NT2/D1 (cell line): ENCODE measurements around the gene SLC27A4.

Source experiments
- DNase-seq: peaks from one replicate; pipeline ENCODE4 v3.0.0-alpha.2; 2011; ENCODE audit warnings: low read depth, low spot score
- H3K27me3 ChIP-seq: 2 replicates; pipeline ENCODE4 v1.6.0; 2011; ENCODE audit warnings: mild to moderate bottlenecking; ENCODE audit not compliant: insufficient read length, insufficient read depth
- H3K36me3 ChIP-seq: 2 replicates; pipeline ENCODE4 v1.6.1; 2011; ENCODE audit warnings: mild to moderate bottlenecking, low read length, mixed read lengths; ENCODE audit not compliant: insufficient read depth, insufficient read length
- H3K4me1 ChIP-seq: 2 replicates; pipeline ENCODE4 v1.5.1; 2011; ENCODE audit not compliant: insufficient read depth, insufficient read length
- H3K4me3 ChIP-seq: 2 replicates; pipeline ENCODE4 v1.5.1; 2011; ENCODE audit warnings: low read depth; ENCODE audit not compliant: insufficient read length
- H3K9ac ChIP-seq: 2 replicates; pipeline ENCODE4 v1.6.0; 2011; ENCODE audit warnings: low read depth; ENCODE audit not compliant: insufficient read length
- H3K9me3 ChIP-seq: 2 replicates; pipeline ENCODE4 v1.5.1; 2011; ENCODE audit warnings: mild to moderate bottlenecking, low read length; ENCODE audit not compliant: insufficient read depth
- SUZ12 ChIP-seq: IDR thresholded peaks from 2 replicates; pipeline ENCODE4 v1.6.1; 2011; ENCODE audit not compliant: insufficient read length, insufficient read depth; ENCODE audit errors: extremely low read depth
- YY1 ChIP-seq: IDR thresholded peaks from 2 replicates; pipeline ENCODE4 v1.6.1; 2011; ENCODE audit not compliant: insufficient read length, insufficient read depth
- ZNF274 ChIP-seq: IDR thresholded peaks from 2 replicates; pipeline ENCODE4 v1.6.1; 2011; ENCODE audit warnings: mild to moderate bottlenecking, low read depth, low read length

SLC27A4 gene

DNA sequence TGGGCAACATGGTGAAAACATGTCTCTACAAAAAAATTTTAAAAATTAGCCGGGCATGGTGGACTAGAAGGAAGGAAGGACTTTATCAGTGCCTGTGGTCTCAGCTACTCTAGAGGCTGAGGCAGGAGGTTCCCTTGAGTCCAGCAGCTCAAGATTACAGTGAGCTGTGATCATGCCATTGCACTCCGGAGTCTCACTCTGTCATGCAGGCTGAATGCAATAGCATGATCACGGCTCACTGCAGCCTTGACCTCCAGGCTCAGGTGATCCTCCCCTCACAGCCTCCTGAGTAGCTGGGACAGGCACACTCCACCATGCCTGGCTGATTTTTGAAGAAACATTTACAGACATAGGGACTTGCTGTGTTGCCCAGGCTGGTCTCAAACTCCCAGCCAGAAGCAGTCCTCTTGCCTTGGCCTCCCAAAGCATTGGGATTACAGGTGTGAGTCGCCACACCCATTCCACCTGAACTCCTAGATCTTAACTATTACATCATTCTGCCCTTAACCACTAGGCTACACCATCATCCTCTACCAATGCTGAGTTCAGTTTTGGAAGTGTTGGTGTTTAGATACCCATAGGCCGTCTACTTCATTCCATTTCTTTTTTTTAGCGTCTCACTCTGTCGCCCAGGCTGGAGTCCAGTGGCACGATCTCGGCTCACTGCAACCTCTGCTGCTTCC lies 28.8 kb downstream of the SLC27A4 start:
- no peak for DNase-seq
- peaks cover 22% of the 10 kb centered on the region for H3K36me3 ChIP-seq
- H3K4me3 ChIP-seq: no peak overlapping the region
- peaks cover 27% of the 10 kb centered on the region for H3K27me3 ChIP-seq
- TF ChIP-seq YY1 (no peak), ZNF274 (no peak), SUZ12 (no peak)
- H3K9me3 ChIP-seq: no peaks in the 10 kb centered on the region
- H3K9ac ChIP-seq: no peak overlapping the region
- H3K4me1 ChIP-seq: peaks cover 4% of the 10 kb centered on the region

DNA sequence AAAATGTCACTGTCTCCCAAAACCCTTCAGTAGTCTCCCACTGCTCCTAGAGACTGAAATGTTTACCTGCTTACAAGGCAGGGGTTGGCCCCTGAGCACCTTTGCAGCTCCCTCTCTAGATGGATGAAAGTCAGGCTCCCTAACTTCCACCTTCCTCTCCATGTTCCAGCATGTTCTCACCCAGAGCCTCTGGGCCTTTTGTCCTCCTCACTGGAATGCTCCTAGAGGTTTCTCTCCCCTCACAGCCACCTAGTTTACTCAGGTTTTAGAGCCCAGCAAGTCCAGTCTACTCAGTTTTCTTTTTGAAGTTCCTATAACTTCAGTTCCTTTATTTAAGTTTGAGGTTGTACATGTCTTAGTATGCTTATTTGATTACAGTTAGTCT lies 30.0 kb downstream of the SLC27A4 start:
- no peaks in the 10 kb centered on the region for H3K9me3 ChIP-seq
- H3K36me3 ChIP-seq: peaks cover 33% of the 10 kb centered on the region
- peaks cover 4% of the 10 kb centered on the region for H3K4me1 ChIP-seq
- H3K27me3 ChIP-seq: peaks cover 25% of the 10 kb centered on the region
- DNase-seq: no peak
- H3K4me3 ChIP-seq: peak overlapping the region; percentile 98
- TF ChIP-seq ZNF274 (no peak), YY1 (no peak), SUZ12 (no peak)
- peak overlapping the region; percentile 93 for H3K9ac ChIP-seq

GRCh38 chr9:128370752-128371629 lies 30.7 kb downstream of the SLC27A4 start, which contains the start of gene URM1:
URM1 (plus strand) TSS chr9:128371374; CDS start chr9:128371381, 7 bp downstream.
- H3K9ac ChIP-seq: peak within 1 kb of the TSS; percentile 93
- no peaks in the 10 kb centered on the region for H3K9me3 ChIP-seq
- no peaks in the 10 kb centered on the region for H3K4me1 ChIP-seq
- H3K27me3 ChIP-seq: peaks cover 19% of the 10 kb centered on the region
- H3K4me3 ChIP-seq: peak within 1 kb of the TSS; percentile 98
- peak; percentile 92 for TF ChIP-seq YY1
- TF ChIP-seq ZNF274: no peak
- H3K36me3 ChIP-seq: peaks cover 37% of the 10 kb centered on the region
- peak; percentile 89 for DNase-seq

DNA sequence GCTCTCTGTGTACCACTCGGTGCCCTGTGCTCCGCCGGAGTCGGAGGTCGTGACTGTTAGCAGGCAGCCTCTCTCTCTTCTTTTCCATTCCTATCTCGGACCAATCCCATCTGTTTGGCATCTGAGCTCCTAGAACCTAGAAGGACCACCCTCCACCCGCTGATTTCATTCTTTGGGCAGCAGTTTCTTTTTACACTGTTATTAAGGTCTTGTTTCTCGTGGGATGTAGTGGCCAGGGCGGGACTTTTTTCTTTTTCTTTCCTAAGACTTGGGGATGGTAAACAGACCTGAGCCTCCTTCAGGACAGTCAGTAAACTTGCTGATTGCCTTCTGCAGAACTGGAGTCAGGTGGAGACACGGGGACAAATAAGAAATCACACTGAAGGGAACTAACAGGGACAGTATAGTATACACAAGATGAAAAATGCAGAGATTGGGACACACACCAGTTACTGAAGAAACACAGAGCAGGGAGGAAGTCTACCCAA lies 31.3 kb downstream of the SLC27A4 start:
- Histone ChIP-seq H3K27me3 (peaks cover 14% of the 10 kb centered on the region), H3K4me3 (peak overlapping the region; percentile 98), H3K36me3 (peaks cover 39% of the 10 kb centered on the region), H3K9me3 (no peaks in the 10 kb centered on the region), H3K4me1 (no peaks in the 10 kb centered on the region), H3K9ac (peak overlapping the region; percentile 93)
- DNase-seq: no peak
- TF ChIP-seq ZNF274: no peak
- TF ChIP-seq YY1: no peak
- no peak for TF ChIP-seq SUZ12

DNA sequence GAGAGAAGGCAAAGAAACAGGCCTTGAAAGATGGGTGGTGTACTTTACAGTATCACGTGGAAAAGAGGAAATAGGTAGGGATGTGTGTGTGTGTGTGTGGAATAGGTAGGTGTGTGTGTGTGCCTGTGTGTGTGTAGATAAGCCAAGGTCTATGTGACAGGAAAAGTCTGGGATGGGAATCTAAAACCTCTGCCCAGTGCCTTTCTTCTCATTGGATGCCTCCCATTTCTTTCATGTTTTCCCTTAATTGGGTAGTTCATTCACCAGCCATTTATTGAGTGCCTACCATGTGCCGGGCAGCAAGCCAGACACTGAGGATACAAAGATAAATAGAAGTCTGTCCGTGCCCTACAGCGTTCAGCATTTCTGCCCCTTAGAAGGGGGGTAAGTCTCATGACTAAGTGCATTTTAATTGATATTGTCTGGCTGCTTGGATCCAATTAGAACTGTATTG lies 31.9 kb downstream of the SLC27A4 start:
- no peak for DNase-seq
- Histone ChIP-seq H3K9ac (peak overlapping the region; percentile 93), H3K4me1 (no peaks in the 10 kb centered on the region), H3K36me3 (peaks cover 43% of the 10 kb centered on the region), H3K4me3 (peak overlapping the region; percentile 98), H3K9me3 (no peaks in the 10 kb centered on the region), H3K27me3 (peaks cover 9% of the 10 kb centered on the region)
- no peak for TF ChIP-seq SUZ12
- TF ChIP-seq ZNF274: no peak
- no peak for TF ChIP-seq YY1

DNA sequence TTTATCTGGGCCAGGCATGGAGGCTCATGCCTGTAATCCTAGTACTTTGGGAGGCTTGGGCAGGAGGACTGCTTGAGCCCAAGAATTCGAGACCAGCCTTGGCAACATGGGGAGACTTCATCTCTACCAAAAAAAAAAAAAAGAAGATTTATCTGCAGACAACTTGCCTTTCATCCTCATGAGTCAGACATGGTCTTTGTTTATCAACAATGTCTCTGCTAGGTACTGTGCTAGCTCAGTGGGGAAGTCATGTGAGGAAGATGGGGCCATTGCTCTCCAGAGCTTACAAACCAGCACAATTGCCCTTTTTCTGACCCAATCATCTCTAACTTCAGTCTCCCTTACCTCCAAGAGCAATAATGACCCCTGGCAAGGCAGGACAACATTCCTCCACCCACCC lies 32.5 kb downstream of the SLC27A4 start:
- H3K4me3 ChIP-seq: no peak overlapping the region
- no peak for DNase-seq
- H3K9ac ChIP-seq: no peak overlapping the region
- H3K27me3 ChIP-seq: peaks cover 5% of the 10 kb centered on the region
- no peaks in the 10 kb centered on the region for H3K9me3 ChIP-seq
- peaks cover 47% of the 10 kb centered on the region for H3K36me3 ChIP-seq
- TF ChIP-seq SUZ12 (no peak), YY1 (no peak), ZNF274 (no peak)
- H3K4me1 ChIP-seq: no peaks in the 10 kb centered on the region

- Histone ChIP-seq H3K9me3 (no peaks in the 10 kb centered on the region), H3K4me1 (no peaks in the 10 kb centered on the region), H3K36me3 (peaks cover 59% of the 10 kb centered on the region), H3K4me3 (no peak overlapping the region), H3K9ac (peak overlapping the region; percentile 5), H3K27me3 (no peaks in the 10 kb centered on the region)
- no peak for DNase-seq
- TF ChIP-seq SUZ12: no peak
- TF ChIP-seq YY1: no peak
- no peak for TF ChIP-seq ZNF274
Measured at GRCh38 chr9:128374221-128374675, 33.9 kb downstream of the SLC27A4 start.
